Thyroid gland (tissue), 4 donors: ENCODE results near the gene NODAL.

Source experiments
- CTCF ChIP-seq, 6 experiments: fragments of 200-600 bp in 3 of 6; fragments of 450-650 bp in 3 of 6; sonication (generic) in 3 of 6; IDR thresholded peaks; one replicate each; pipeline ENCODE4 v1.5.1; 2016 to 2019; ENCODE audit warnings: antibody characterized with exemption in 6 of 6, mild to moderate bottlenecking in 2 of 6, inconsistent platforms in 1 of 6, moderate library complexity in 1 of 6
- POLR2A ChIP-seq, 2 donors: fragments of 450-650 bp; IDR thresholded peaks; one replicate each; pipeline ENCODE4 v1.6.1; 2017; ENCODE audit warnings: antibody characterized with exemption in 2 of 2, mild to moderate bottlenecking in 2 of 2, moderate library complexity in 1 of 2

- TF ChIP-seq CTCF (IDR thresholded peaks at IDR 0.05) (no peak), POLR2A (IDR thresholded peaks at IDR 0.05) (no peak)
Measured at GRCh38 chr10:70412356-70412755, 29.1 kb downstream of the NODAL start.
